ENCODE results near the gene XPO5.

DNA sequence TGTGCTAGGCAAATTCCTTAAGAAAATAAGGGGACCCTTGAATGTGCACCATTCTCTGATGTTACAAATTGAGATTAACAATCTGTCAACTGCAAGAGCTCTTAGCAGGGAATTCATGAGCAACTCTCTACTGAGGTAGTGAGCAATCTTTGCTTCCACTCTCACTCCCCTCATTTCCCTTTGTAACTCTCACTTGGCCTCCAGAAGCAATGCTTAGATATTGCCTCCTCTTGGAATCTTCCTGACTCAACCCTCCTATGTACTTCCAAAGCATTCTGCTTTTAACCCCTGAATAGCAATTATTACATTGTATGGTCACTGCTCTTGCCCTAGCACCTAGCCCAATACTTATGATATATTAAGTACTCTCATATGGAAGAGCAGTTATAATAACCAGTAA lies 16.5 kb downstream of the XPO5 start:
- TF ChIP-seq, protein P1, sequence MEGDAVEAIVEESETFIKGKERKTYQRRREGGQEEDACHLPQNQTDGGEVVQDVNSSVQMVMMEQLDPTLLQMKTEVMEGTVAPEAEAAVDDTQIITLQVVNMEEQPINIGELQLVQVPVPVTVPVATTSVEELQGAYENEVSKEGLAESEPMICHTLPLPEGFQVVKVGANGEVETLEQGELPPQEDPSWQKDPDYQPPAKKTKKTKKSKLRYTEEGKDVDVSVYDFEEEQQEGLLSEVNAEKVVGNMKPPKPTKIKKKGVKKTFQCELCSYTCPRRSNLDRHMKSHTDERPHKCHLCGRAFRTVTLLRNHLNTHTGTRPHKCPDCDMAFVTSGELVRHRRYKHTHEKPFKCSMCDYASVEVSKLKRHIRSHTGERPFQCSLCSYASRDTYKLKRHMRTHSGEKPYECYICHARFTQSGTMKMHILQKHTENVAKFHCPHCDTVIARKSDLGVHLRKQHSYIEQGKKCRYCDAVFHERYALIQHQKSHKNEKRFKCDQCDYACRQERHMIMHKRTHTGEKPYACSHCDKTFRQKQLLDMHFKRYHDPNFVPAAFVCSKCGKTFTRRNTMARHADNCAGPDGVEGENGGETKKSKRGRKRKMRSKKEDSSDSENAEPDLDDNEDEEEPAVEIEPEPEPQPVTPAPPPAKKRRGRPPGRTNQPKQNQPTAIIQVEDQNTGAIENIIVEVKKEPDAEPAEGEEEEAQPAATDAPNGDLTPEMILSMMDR (IDR thresholded peaks at IDR 0.05) = no peak
- no peak for TF ChIP-seq POLR2A (IDR thresholded peaks at IDR 0.05)
